PC-9 (cell line): ENCODE results near the gene CFAP92. TPM values are rescaled to one million over a fixed set of nuclear protein-coding genes. Genes with fewer than 3 reads are reported as not detected.

Source experiments
- BruUV-seq: library from RNA; stranded (reverse); fragments of 400-500 nt; replicated peaks from 2 replicates; lab custom pipeline; 2021; lab: Mats Ljungman, UMichigan
- CTCF ChIA-PET: fragments of 300-600 bp; sonication (Branson Sonifier 250); formaldehyde crosslinking; loops from one replicate; lab custom pipeline; 2022; ENCODE audit warnings: antibody characterized with exemption; lab: Charles Lee
- POLR2A ChIA-PET: fragments of 300-600 bp; sonication (Branson Sonifier 250); formaldehyde crosslinking; loops from one replicate; lab custom pipeline; 2022; ENCODE audit warnings: antibody characterized with exemption; ENCODE audit not compliant: unreplicated experiment; lab: Charles Lee
- DNase-seq, 2 experiments: peaks; one replicate each; pipeline versions ENCODE4 v3.0.0 to v3.0.0-alpha.2; 2015 to 2022; ENCODE audit warnings: mixed read lengths in 1 of 2
- H2AFZ ChIP-seq: fragments of 200-600 bp; sonication (generic); 2 replicates; pipeline ENCODE4 v1.8.1; 2017; ENCODE audit warnings: antibody characterized with exemption
- H3F3A ChIP-seq: fragments of 200-600 bp; sonication (generic); 2 replicates; pipeline ENCODE4 v1.8.1; 2017; ENCODE audit warnings: antibody characterized with exemption, mild to moderate bottlenecking, low read depth; ENCODE audit not compliant: insufficient read depth
- H3K27ac ChIP-seq: fragments of 200-600 bp; sonication (generic); 2 replicates; pipeline ENCODE4 v1.6.1; 2016; ENCODE audit warnings: mixed run types
- H3K27me3 ChIP-seq: fragments of 200-600 bp; sonication (generic); 2 replicates; pipeline ENCODE4 v1.6.1; 2016; ENCODE audit warnings: low read depth, mixed run types; ENCODE audit not compliant: insufficient read depth
- H3K36me3 ChIP-seq: fragments of 200-600 bp; sonication (generic); 2 replicates; pipeline ENCODE4 v1.6.1; 2016; ENCODE audit warnings: low read depth, mixed run types
- H3K4me1 ChIP-seq: fragments of 200-600 bp; sonication (generic); replicated peaks from 2 replicates; pipeline ENCODE4 v1.6.1; 2016; ENCODE audit warnings: mixed run types; ENCODE audit not compliant: insufficient read depth
- H3K4me2 ChIP-seq: fragments of 200-600 bp; sonication (generic); 2 replicates; pipeline ENCODE4 v1.6.1; 2017; ENCODE audit warnings: mixed run types
- H3K4me3 ChIP-seq: fragments of 200-600 bp; sonication (generic); 2 replicates; pipeline ENCODE4 v1.6.1; 2016; ENCODE audit warnings: mixed run types
- H3K79me2 ChIP-seq: fragments of 200-600 bp; sonication (generic); 2 replicates; pipeline ENCODE4 v1.6.1; 2017; ENCODE audit warnings: low read depth, mixed run types
- H3K9me2 ChIP-seq: fragments of 200-600 bp; sonication (generic); 2 replicates; pipeline ENCODE4 v1.8.1; 2017; ENCODE audit warnings: mild to moderate bottlenecking; ENCODE audit not compliant: insufficient read depth
- H3K9me3 ChIP-seq: fragments of 200-600 bp; sonication (generic); 2 replicates; pipeline ENCODE4 v1.8.1; 2016; ENCODE audit warnings: low read depth; ENCODE audit not compliant: insufficient read depth
- H4K20me1 ChIP-seq: fragments of 200-600 bp; sonication (generic); 2 replicates; pipeline ENCODE4 v1.8.1; 2017; ENCODE audit not compliant: insufficient read depth
- CTCF ChIP-seq: fragments of 200-600 bp; sonication (generic); conservative IDR thresholded peaks from 2 replicates; pipeline ENCODE4 v1.6.1; 2017; ENCODE audit warnings: mixed run types, antibody characterized with exemption, mild to moderate bottlenecking, moderate library complexity
- EZH2 ChIP-seq: fragments of 200-600 bp; sonication (generic); IDR thresholded peaks from 2 replicates; pipeline ENCODE4 v1.8.0; 2017; ENCODE audit warnings: antibody characterized with exemption, low read depth
- intact Hi-C: fragments of 100-400 bp; cut with micrococcal nuclease; formaldehyde crosslinking; loops from one replicate; pipeline ENCODE4 v1.10.0; 2022; ENCODE audit not compliant: unreplicated experiment
- total RNA-seq: library from RNA; stranded (reverse); gene quantifications from 2 replicates; pipeline ENCODE4 v1.2.3, GENCODE V29; 2021

CFAP92 gene
- total RNA-seq, 1 experiment from 2014 or later: 4.3 TPM

- Histone ChIP-seq H3K4me3 (no peak overlapping the region), H4K20me1 (no peaks in the 10 kb centered on the region), H3K9me2 (no peaks in the 10 kb centered on the region), H3F3A (no peaks in the 10 kb centered on the region), H3K9me3 (no peaks in the 10 kb centered on the region), H3K27me3 (peaks cover 9% of the 10 kb centered on the region; the same call in 1 of the 2 replicates), H3K4me2 (no peak overlapping the region), H3K79me2 (no peaks in the 10 kb centered on the region), H3K27ac (no peak overlapping the region), H3K36me3 (no peaks in the 10 kb centered on the region), H2AFZ (no peak overlapping the region), H3K4me1 (0 out of 2 replicates have a peak, but pooled peaks cover 3% of the 10 kb centered on the region)
- DNase-seq: no peak
- TF ChIP-seq EZH2: no peak
- TF ChIP-seq CTCF: no peak
- intact Hi-C loops: loop anchor here (2.0 to 5.0 kb wide), 2 partner anchors 45 to 341 kb away; no protein-coding TSS in a partner anchor
- no TSS peak for BruUV-seq
- CTCF ChIA-PET: interaction anchor here (2.0 to 2.7 kb wide), 3 partner anchors 45 to 275 kb away, joined by 18 to 33 read pairs (median 26); no protein-coding TSS in a partner anchor
- POLR2A ChIA-PET: interaction anchor here (0.6 kb wide), 2 partner anchors 97 to 190 kb away, joined by 3 to 4 read pairs; no protein-coding TSS in a partner anchor
These were observed 22.3 kb downstream of the CFAP92 start for GRCh38 chr3:128971421-128972100.

GRCh38 chr3:128970740-128971047 lies 23.2 kb downstream of the CFAP92 start:
- CTCF ChIA-PET: interaction anchor here (0.6 to 2.7 kb wide), 15 partner anchors 10 to 519 kb away, joined by 3 to 33 read pairs (median 7); partner anchors contain the start of genes CFAP92 and COPG1
- intact Hi-C loops: loop anchor here (1.0 to 5.0 kb wide), 3 partner anchors 46 to 342 kb away; no protein-coding TSS in a partner anchor

More at GRCh38 chr3:128970740-128971047, 23.2 kb downstream of the CFAP92 start:
- H4K20me1 ChIP-seq: no peaks in the 10 kb centered on the region
- H3K36me3 ChIP-seq: no peaks in the 10 kb centered on the region
- H3K27me3 ChIP-seq: peaks cover 9% of the 10 kb centered on the region; the same call in 1 of the 2 replicates
- no peaks in the 10 kb centered on the region; the same call in 1 of the 2 replicates for H3K4me1 ChIP-seq
- H3K27ac ChIP-seq: no peak overlapping the region
- no peak overlapping the region for H2AFZ ChIP-seq
- H3K9me3 ChIP-seq: no peaks in the 10 kb centered on the region
- H3K79me2 ChIP-seq: no peaks in the 10 kb centered on the region
- no peak overlapping the region for H3K4me3 ChIP-seq
- DNase-seq: no peak
- no peaks in the 10 kb centered on the region for H3F3A ChIP-seq
- BruUV-seq: no TSS peak
- POLR2A ChIA-PET: interaction anchor here (0.6 kb wide), 1 partner anchor 191 kb away, joined by 4 read pairs; no protein-coding TSS in a partner anchor
- H3K9me2 ChIP-seq: no peaks in the 10 kb centered on the region
- TF ChIP-seq CTCF: no peak
- no peak for TF ChIP-seq EZH2
- no peak overlapping the region for H3K4me2 ChIP-seq
